Keratinocyte (primary cell): ENCODE data around the gene GPRC5C. TPM values are rescaled to one million over a fixed set of nuclear protein-coding genes. Genes with fewer than 3 reads are reported as not detected.

Experiments used
- DNase-seq: peaks from one replicate; pipeline ENCODE4 v3.0.0-alpha.2; 2011; ENCODE audit warnings: low read depth, missing footprints, low spot score
- FAIRE-seq: peaks from 2 replicates; lab custom pipeline; 2011; peaks lifted over from hg19 to GRCh38; lab: Jason Lieb, UNC
- H2AFZ ChIP-seq: 2 replicates; pipeline ENCODE4 v1.6.0; 2012; ENCODE audit warnings: low read length, control low read depth, inconsistent platforms; ENCODE audit not compliant: control insufficient read depth
- H3K27ac ChIP-seq: 2 replicates; pipeline ENCODE4 v1.5.1; 2011; ENCODE audit warnings: low read length; ENCODE audit not compliant: control insufficient read depth, insufficient read depth
- H3K27me3 ChIP-seq: 3 replicates; pipeline ENCODE4 v1.6.0; 2011; ENCODE audit warnings: low read length; ENCODE audit not compliant: control insufficient read depth, insufficient read depth; ENCODE audit errors: extremely low read depth
- H3K36me3 ChIP-seq, 2 experiments: 2 replicates in 1 of 2; 3 replicates in 1 of 2; pipeline ENCODE4 v1.5.1; 2011; ENCODE audit warnings: low read length in 2 of 2, mild to moderate bottlenecking in 1 of 2; ENCODE audit not compliant: control insufficient read depth in 2 of 2, insufficient read depth in 2 of 2; ENCODE audit errors: extremely low read depth in 1 of 2
- H3K4me1 ChIP-seq: 3 replicates; pipeline ENCODE4 v1.5.1; 2011; ENCODE audit warnings: low read length; ENCODE audit not compliant: control insufficient read depth, insufficient read depth; ENCODE audit errors: extremely low read depth
- H3K4me2 ChIP-seq: 3 replicates; pipeline ENCODE4 v1.6.0; 2011; ENCODE audit warnings: low read depth, low read length; ENCODE audit not compliant: control insufficient read depth, insufficient read depth; ENCODE audit errors: extremely low read depth
- H3K4me3 ChIP-seq, 3 experiments: fragments of 200-600 bp in 1 of 3; sonication (generic) in 1 of 3; 2 replicates in 2 of 3; 3 replicates in 1 of 3; pipeline ENCODE4 v1.5.1; 2011 to 2016; ENCODE audit warnings: low read length in 3 of 3, mild to moderate bottlenecking in 3 of 3, control low read depth in 2 of 3, inconsistent platforms in 1 of 3, low read depth in 1 of 3, mixed read lengths in 1 of 3, mixed run types in 1 of 3, moderate library complexity in 1 of 3; ENCODE audit not compliant: control insufficient read depth in 2 of 3, insufficient read depth in 2 of 3; ENCODE audit errors: extremely low read depth in 1 of 3
- H3K79me2 ChIP-seq: 2 replicates; pipeline ENCODE4 v1.6.0; 2012; ENCODE audit warnings: low read length; ENCODE audit not compliant: control insufficient read depth, insufficient read depth
- H3K9ac ChIP-seq: 3 replicates; pipeline ENCODE4 v1.6.0; 2011; ENCODE audit warnings: low read length; ENCODE audit not compliant: control insufficient read depth, insufficient read depth; ENCODE audit errors: extremely low read depth
- H3K9me1 ChIP-seq: 3 replicates; pipeline ENCODE4 v1.6.0; 2011; ENCODE audit warnings: low read length; ENCODE audit not compliant: control insufficient read depth, insufficient read depth; ENCODE audit errors: extremely low read depth
- H3K9me3 ChIP-seq: 2 replicates; pipeline ENCODE4 v1.5.1; 2012; ENCODE audit warnings: low read depth, low read length; ENCODE audit not compliant: control insufficient read depth
- H4K20me1 ChIP-seq: 3 replicates; pipeline ENCODE4 v1.6.0; 2011; ENCODE audit warnings: low read length; ENCODE audit not compliant: control insufficient read depth, insufficient read depth; ENCODE audit errors: extremely low read depth
- CTCF ChIP-seq, 3 experiments: IDR thresholded peaks in 1 of 3; conservative IDR thresholded peaks in 1 of 3; optimal IDR thresholded peaks in 1 of 3; 2 replicates in 2 of 3; 3 replicates in 1 of 3; pipeline versions ENCODE3 to v1.5.1; 2011; ENCODE audit warnings: low read length in 3 of 3, mild to moderate bottlenecking in 3 of 3, moderate library complexity in 2 of 3, control low read depth in 1 of 3, inconsistent platforms in 1 of 3; ENCODE audit not compliant: insufficient read depth in 2 of 3; ENCODE audit errors: extremely low read depth in 1 of 3
- EZH2 ChIP-seq: IDR thresholded peaks from one replicate; pipeline ENCODE4 v1.6.1; 2012; ENCODE audit warnings: inconsistent platforms, mild to moderate bottlenecking, low read length, moderate library complexity
- dilution Hi-C: fragments of 300-500 bp; cut with MboI; formaldehyde crosslinking; loops from one replicate; pipeline ENCODE4 v1.7.0; 2020; ENCODE audit warnings: low sequenced_read_pairs; ENCODE audit not compliant: extremely low pct_ligation_motif_present
- polyA plus RNA-seq, 5 experiments: library from polyadenylated mRNA; depleted of rRNA in 3 of 5; stranded (reverse) in 3 of 5; stranded (forward) in 1 of 5; unstranded in 1 of 5; fragments of >200 nt; gene quantifications; 1 replicate in 1 of 5; 2 replicates in 3 of 5; 3 replicates in 1 of 5; pipeline versions ENCODE4 v1.2.1 to v1.2.3, GENCODE V29; 2011 to 2012; ENCODE audit warnings: missing spikeins in 2 of 5, low read depth in 1 of 5, low replicate concordance in 1 of 5

The GPRC5C gene
- polyA plus RNA-seq, 1 donor (not counting 4 experiments of a cell fraction or from before 2014, with no cell fraction given) = 24.2 TPM

GRCh38 chr17:74464730-74465377, 33.0 kb downstream of the GPRC5C start:
- H3K4me2 ChIP-seq = no peak overlapping the region
- no peak overlapping the region for H2AFZ ChIP-seq
- no peaks in the 10 kb centered on the region for H3K9me1 ChIP-seq
- H3K4me3 ChIP-seq = no peak overlapping the region
- no peak for FAIRE-seq
- TF ChIP-seq CTCF (optimal IDR thresholded peaks at IDR 0.05 in 1 of 3, IDR thresholded peaks at IDR 0.05 in 1 of 3, conservative IDR thresholded peaks at IDR 0.05 in 1 of 3; ENCODE audit: extremely low read depth in 1 of 3, insufficient read depth in 2 of 3, low read length in 3 of 3) = no peak
- TF ChIP-seq EZH2 = no peak
- no peak for DNase-seq
- H3K9ac ChIP-seq = no peak overlapping the region
- H3K27me3 ChIP-seq = peaks cover 12% of the 10 kb centered on the region
- H4K20me1 ChIP-seq = no peaks in the 10 kb centered on the region
- H3K27ac ChIP-seq = no peak overlapping the region
- no peaks in the 10 kb centered on the region for H3K79me2 ChIP-seq
- H3K9me3 ChIP-seq = no peaks in the 10 kb centered on the region
- no peaks in the 10 kb centered on the region for H3K36me3 ChIP-seq
- dilution Hi-C loops = no loop called here
- no peaks in the 10 kb centered on the region for H3K4me1 ChIP-seq

- Histone ChIP-seq H3K27me3 (peaks cover 12% of the 10 kb centered on the region), H3K4me1 (no peaks in the 10 kb centered on the region), H3K9me3 (no peaks in the 10 kb centered on the region), H3K4me3 (no peak overlapping the region), H3K9me1 (no peaks in the 10 kb centered on the region), H2AFZ (no peak overlapping the region), H3K36me3 (no peaks in the 10 kb centered on the region), H3K4me2 (no peak overlapping the region), H3K27ac (no peak overlapping the region), H4K20me1 (no peaks in the 10 kb centered on the region), H3K79me2 (no peaks in the 10 kb centered on the region), H3K9ac (no peak overlapping the region)
- DNase-seq = no peak
- no peak for TF ChIP-seq EZH2
- no peak for TF ChIP-seq CTCF (optimal IDR thresholded peaks at IDR 0.05 in 1 of 3, IDR thresholded peaks at IDR 0.05 in 1 of 3, conservative IDR thresholded peaks at IDR 0.05 in 1 of 3; ENCODE audit: extremely low read depth in 1 of 3, insufficient read depth in 2 of 3, low read length in 3 of 3)
- dilution Hi-C loops = no loop called here
- peak; percentile 62 for FAIRE-seq
Measured at GRCh38 chr17:74465378-74466110, 33.7 kb downstream of the GPRC5C start.
